ENCODE measurements around the gene CABCOCO1.

DNA sequence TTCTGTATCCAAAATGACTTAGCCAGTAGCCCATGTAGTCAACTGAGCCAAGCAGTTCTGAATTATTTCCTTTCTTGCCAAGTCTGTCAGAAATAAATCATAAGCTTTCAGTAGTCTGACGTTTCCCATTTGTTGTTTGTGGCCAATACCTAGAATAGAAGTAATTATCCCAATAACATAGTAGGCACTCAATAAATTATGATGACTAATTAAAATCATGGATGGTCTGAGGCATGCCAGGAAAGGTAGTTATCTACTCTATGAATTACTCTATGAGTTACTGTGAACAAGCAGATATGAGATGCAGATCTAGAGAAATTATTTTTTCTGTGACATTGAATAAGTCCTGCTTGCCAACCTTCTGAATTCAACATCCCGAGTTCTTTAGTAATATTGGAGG is 2.3 kb downstream of the CABCOCO1 start:
- TF ChIP-seq EZH2 (IDR thresholded peaks at IDR 0.05; ENCODE audit: borderline replicate concordance, low read depth, low read length, severe bottlenecking), result no peak
- TF ChIP-seq, protein P1, sequence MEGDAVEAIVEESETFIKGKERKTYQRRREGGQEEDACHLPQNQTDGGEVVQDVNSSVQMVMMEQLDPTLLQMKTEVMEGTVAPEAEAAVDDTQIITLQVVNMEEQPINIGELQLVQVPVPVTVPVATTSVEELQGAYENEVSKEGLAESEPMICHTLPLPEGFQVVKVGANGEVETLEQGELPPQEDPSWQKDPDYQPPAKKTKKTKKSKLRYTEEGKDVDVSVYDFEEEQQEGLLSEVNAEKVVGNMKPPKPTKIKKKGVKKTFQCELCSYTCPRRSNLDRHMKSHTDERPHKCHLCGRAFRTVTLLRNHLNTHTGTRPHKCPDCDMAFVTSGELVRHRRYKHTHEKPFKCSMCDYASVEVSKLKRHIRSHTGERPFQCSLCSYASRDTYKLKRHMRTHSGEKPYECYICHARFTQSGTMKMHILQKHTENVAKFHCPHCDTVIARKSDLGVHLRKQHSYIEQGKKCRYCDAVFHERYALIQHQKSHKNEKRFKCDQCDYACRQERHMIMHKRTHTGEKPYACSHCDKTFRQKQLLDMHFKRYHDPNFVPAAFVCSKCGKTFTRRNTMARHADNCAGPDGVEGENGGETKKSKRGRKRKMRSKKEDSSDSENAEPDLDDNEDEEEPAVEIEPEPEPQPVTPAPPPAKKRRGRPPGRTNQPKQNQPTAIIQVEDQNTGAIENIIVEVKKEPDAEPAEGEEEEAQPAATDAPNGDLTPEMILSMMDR (IDR thresholded peaks at IDR 0.05; ENCODE audit: borderline replicate concordance, extremely low read depth, low read length, poor library complexity, severe bottlenecking), result no peak

Data from DND-41 (cell line).